Natural killer cell (primary cell): Measurements from ENCODE around the gene DHRS3. TPM values are rescaled to one million over a fixed set of nuclear protein-coding genes. Genes with fewer than 3 reads are reported as not detected.

Experiments
- ATAC-seq, 3 donors: fragments of 150-1000 bp in 2 of 3; fragments of 200-7000 bp in 1 of 3; cut with Tn5 transposase; 1 replicate in 1 of 3; 2 replicates in 2 of 3; pipeline ENCODE4 v1.10.0; 2021; ENCODE audit warnings: mild to moderate bottlenecking in 2 of 3, moderate library complexity in 2 of 3
- DNase-seq, 2 donors: peaks; one replicate each; pipeline versions ENCODE4 v3.0.0 to v3.0.0-alpha.2; 2013 to 2021; ENCODE audit warnings: mixed read lengths in 1 of 2
- H3K27ac ChIP-seq: one replicate; pipeline ENCODE4 v1.5.1; 2013; ENCODE audit warnings: mild to moderate bottlenecking, low read length
- H3K27me3 ChIP-seq: one replicate; pipeline ENCODE4 v1.6.1; 2013; ENCODE audit warnings: low read length; ENCODE audit not compliant: control insufficient read depth, insufficient read depth
- H3K36me3 ChIP-seq: one replicate; pipeline ENCODE4 v1.6.1; 2013; ENCODE audit warnings: low read length; ENCODE audit not compliant: control insufficient read depth, insufficient read depth
- H3K4me1 ChIP-seq: one replicate; pipeline ENCODE4 v1.6.1; 2013; ENCODE audit warnings: low read length; ENCODE audit not compliant: control insufficient read depth, insufficient read depth
- H3K4me3 ChIP-seq: one replicate; pipeline ENCODE4 v1.5.1; 2013; ENCODE audit warnings: low read length
- H3K9me3 ChIP-seq: one replicate; pipeline ENCODE4 v1.6.1; 2013; ENCODE audit warnings: low read length; ENCODE audit not compliant: control insufficient read depth, insufficient read depth
- H3K27ac Mint-ChIP-seq, 2 donors: one replicate each; pipeline ENCODE4 v1.8.0; 2022; ENCODE audit warnings: mild to moderate bottlenecking in 2 of 2, mixed read lengths in 2 of 2, moderate library complexity in 1 of 2
- H3K27me3 Mint-ChIP-seq, 2 donors: one replicate each; pipeline ENCODE4 v1.8.0; 2022; ENCODE audit warnings: low read depth in 2 of 2, mixed read lengths in 2 of 2
- H3K36me3 Mint-ChIP-seq: one replicate; pipeline ENCODE4 v1.8.0; 2022; ENCODE audit warnings: mixed read lengths
- H3K4me1 Mint-ChIP-seq, 2 donors: one replicate each; pipeline ENCODE4 v1.8.0; 2022; ENCODE audit warnings: mixed read lengths in 2 of 2
- H3K4me3 Mint-ChIP-seq: one replicate; pipeline ENCODE4 v1.8.0; 2022; ENCODE audit warnings: mild to moderate bottlenecking, moderate library complexity, mixed read lengths
- H3K9me3 Mint-ChIP-seq, 2 donors: one replicate each; pipeline ENCODE4 v1.8.0; 2022; ENCODE audit warnings: mixed read lengths in 2 of 2
- CTCF ChIP-seq: fragments of 200-600 bp; IDR thresholded peaks from one replicate; pipeline ENCODE4 v1.8.0; 2022; ENCODE audit warnings: antibody characterized with exemption
- WGBS: methylation state at CpG from one replicate; pipeline ENCODE4 v1.1.7; 2013; ENCODE audit warnings: missing lambda C conversion rate; ENCODE audit not compliant: insufficient coverage; 5-methylcytosine and 5-hydroxymethylcytosine counted together
- intact Hi-C: fragments of 100-400 bp; cut with micrococcal nuclease; formaldehyde crosslinking; loops from one replicate; pipeline ENCODE4 v1.14.2; 2022
- total RNA-seq, 4 donors: library from RNA; stranded (reverse); fragments of 120-200 nt in 1 of 4; gene quantifications; one replicate each; pipeline versions ENCODE4 v1.2.3 to v1.2.4, GENCODE V29; 2013 to 2022

Gene DHRS3
- total RNA-seq, 3 donors from 2014 or later (not counting 1 experiment from before 2014, with no cell fraction given) = 106 to 175 (median 153) TPM

GRCh38 chr1:12636098-12636950 lies 18.3 kb upstream of the DHRS3 start:
- DNase-seq (no peak), ATAC-seq (no peak)
- H3K4me3 Mint-ChIP-seq = no peak overlapping the region
- no peak overlapping the region for H3K27ac Mint-ChIP-seq
- Histone ChIP-seq H3K4me3 (no peak overlapping the region), H3K4me1 (peaks cover 14% of the 10 kb centered on the region), H3K27ac (no peak overlapping the region), H3K36me3 (no peaks in the 10 kb centered on the region), H3K9me3 (peaks cover 16% of the 10 kb centered on the region), H3K27me3 (no peaks in the 10 kb centered on the region)
- no peak for TF ChIP-seq CTCF
- intact Hi-C loops = no loop called here
- peaks cover 2 to 19% of the 10 kb centered on the region in 2 donors for H3K9me3 Mint-ChIP-seq
- peaks cover 18 to 23% of the 10 kb centered on the region in 2 donors for H3K4me1 Mint-ChIP-seq
- peaks cover 20% of the 10 kb centered on the region for H3K36me3 Mint-ChIP-seq
- peaks cover 0 to 3% of the 10 kb centered on the region in 2 donors for H3K27me3 Mint-ChIP-seq
- WGBS = 88% methylated on average over 14 of the region's 15 CpGs

DNA sequence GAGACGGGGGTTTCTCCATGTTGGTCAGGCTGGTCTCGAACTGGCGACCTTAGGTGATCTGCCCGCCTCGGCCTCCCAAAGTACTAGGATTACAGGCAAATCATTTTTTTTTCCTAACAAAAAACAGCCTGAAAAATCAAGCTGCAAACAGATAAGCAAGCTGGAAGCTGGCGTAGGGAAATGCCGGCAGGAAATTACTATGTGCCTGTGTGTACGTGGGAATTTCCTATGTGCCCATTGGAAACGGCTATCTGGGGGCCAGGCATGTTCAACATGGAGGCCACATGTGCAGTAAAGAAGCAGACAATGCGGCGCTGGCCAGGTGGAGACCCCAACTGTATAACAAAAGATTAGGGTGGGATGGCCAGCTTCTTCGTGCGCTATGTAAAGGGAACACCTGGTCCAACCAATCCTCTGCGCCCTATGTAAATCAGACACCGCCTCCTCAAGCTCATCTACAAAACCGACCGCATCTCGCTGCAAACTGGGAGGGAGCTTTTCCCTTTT lies 16.7 kb upstream of the DHRS3 start:
- Histone ChIP-seq H3K4me1 (peaks cover 23% of the 10 kb centered on the region), H3K27me3 (no peaks in the 10 kb centered on the region), H3K4me3 (no peak overlapping the region), H3K9me3 (peaks cover 8% of the 10 kb centered on the region), H3K36me3 (no peaks in the 10 kb centered on the region), H3K27ac (no peak overlapping the region)
- intact Hi-C loops = no loop called here
- Mint-ChIP-seq H3K4me3 (no peak overlapping the region), H3K27ac (no peak overlapping the region), H3K4me1 (peaks cover 18 to 24% of the 10 kb centered on the region in 2 donors), H3K27me3 (peaks cover 0 to 4% of the 10 kb centered on the region in 2 donors), H3K36me3 (peaks cover 5% of the 10 kb centered on the region), H3K9me3 (peaks cover 2 to 6% of the 10 kb centered on the region in 2 donors)
- no peak for ATAC-seq
- no peak for TF ChIP-seq CTCF
- WGBS = 90% methylated on average over 18 of the region's 18 CpGs
- DNase-seq = no peak

DNA sequence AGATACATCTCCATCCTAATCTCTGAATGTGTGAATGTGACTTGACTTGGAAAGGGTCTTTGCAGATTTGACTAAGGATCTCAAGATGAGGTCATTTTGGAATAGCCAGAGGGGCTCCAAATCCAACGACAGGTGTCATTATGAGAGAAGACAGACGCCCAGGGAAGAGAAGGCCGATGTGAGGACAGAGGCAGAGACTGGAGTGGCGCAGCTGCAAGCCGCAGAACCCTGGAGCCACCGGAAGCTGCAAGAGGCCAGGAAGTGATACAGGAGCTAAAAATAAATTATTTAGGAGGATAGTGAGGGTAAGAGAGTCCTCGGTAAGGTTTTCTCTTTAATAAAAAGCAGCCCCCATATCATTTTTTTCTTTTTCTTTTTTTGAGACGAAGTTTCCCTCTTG lies 16.1 kb upstream of the DHRS3 start:
- peaks cover 23% of the 10 kb centered on the region for H3K4me1 ChIP-seq
- no peak for TF ChIP-seq CTCF
- H3K27me3 ChIP-seq = no peaks in the 10 kb centered on the region
- H3K36me3 Mint-ChIP-seq = no peaks in the 10 kb centered on the region
- no peak for ATAC-seq
- DNase-seq = no peak
- no peak overlapping the region for H3K27ac ChIP-seq
- H3K9me3 ChIP-seq = peaks cover 2% of the 10 kb centered on the region
- no peak overlapping the region for H3K4me3 Mint-ChIP-seq
- no peak overlapping the region for H3K4me3 ChIP-seq
- H3K9me3 Mint-ChIP-seq = peaks cover 2 to 4% of the 10 kb centered on the region in 2 donors
- intact Hi-C loops = no loop called here
- peaks cover 0 to 6% of the 10 kb centered on the region in 2 donors for H3K27me3 Mint-ChIP-seq
- 53% methylated on average over 7 of the region's 8 CpGs for WGBS
- H3K4me1 Mint-ChIP-seq = peaks cover 18 to 24% of the 10 kb centered on the region in 2 donors
- H3K27ac Mint-ChIP-seq = no peak overlapping the region
- no peaks in the 10 kb centered on the region for H3K36me3 ChIP-seq
